Measurements from ENCODE around the gene BIN2.

Gene BIN2

GRCh38 chr12:51333536-51333935 is 9.6 kb upstream of the BIN2 start:
- H3K9me2 ChIP-seq (replicated peaks; ENCODE audit: control insufficient read depth, low read length), result no peaks in the 10 kb centered on the region
- peaks cover 46% of the 10 kb centered on the region for H3K27me3 ChIP-seq (ENCODE audit: control insufficient read depth, low read length)
- H3K4me3 ChIP-seq (ENCODE audit: low read length), result no peak overlapping the region
- no peaks in the 10 kb centered on the region for H4K20me1 ChIP-seq (ENCODE audit: control insufficient read depth, insufficient read depth, low read depth, low read length)
- H3F3A ChIP-seq (ENCODE audit: control insufficient read depth, insufficient read depth), result no peaks in the 10 kb centered on the region
- H3K4me2 ChIP-seq (ENCODE audit: low read length), result no peak overlapping the region
- H3K36me3 ChIP-seq (ENCODE audit: control insufficient read depth, low read length), result no peaks in the 10 kb centered on the region
- H3K27ac ChIP-seq (ENCODE audit: low read depth, low read length), result no peak overlapping the region
- H3K9me3 ChIP-seq (ENCODE audit: control insufficient read depth, insufficient read depth, low read length), result no peaks in the 10 kb centered on the region
- no peaks in the 10 kb centered on the region for H3K79me2 ChIP-seq (ENCODE audit: control insufficient read depth, low read length)
- H3K4me1 ChIP-seq (ENCODE audit: control insufficient read depth, low read length), result no peaks in the 10 kb centered on the region
- TF ChIP-seq CTCF (IDR thresholded peaks at IDR 0.05; ENCODE audit: low read depth, low read length, poor library complexity, severe bottlenecking), result no peak
- no peak for TF ChIP-seq EZH2phosphoT487 (IDR thresholded peaks at IDR 0.05; ENCODE audit: borderline replicate concordance, low read length)

GRCh38 chr12:51330186-51330585 is 6.2 kb upstream of the BIN2 start:
- TF ChIP-seq EZH2phosphoT487 (IDR thresholded peaks at IDR 0.05; ENCODE audit: borderline replicate concordance, low read length), result no peak
- no peak for TF ChIP-seq CTCF (IDR thresholded peaks at IDR 0.05; ENCODE audit: low read depth, low read length, poor library complexity, severe bottlenecking)
- no peaks in the 10 kb centered on the region for H3K9me3 ChIP-seq (ENCODE audit: control insufficient read depth, insufficient read depth, low read length)
- H4K20me1 ChIP-seq (ENCODE audit: control insufficient read depth, insufficient read depth, low read depth, low read length), result no peaks in the 10 kb centered on the region
- no peaks in the 10 kb centered on the region for H3F3A ChIP-seq (ENCODE audit: control insufficient read depth, insufficient read depth)
- no peak overlapping the region for H3K27ac ChIP-seq (ENCODE audit: low read depth, low read length)
- H3K9me2 ChIP-seq (replicated peaks; ENCODE audit: control insufficient read depth, low read length), result no peaks in the 10 kb centered on the region
- H3K36me3 ChIP-seq (ENCODE audit: control insufficient read depth, low read length), result no peaks in the 10 kb centered on the region
- no peak overlapping the region for H3K4me2 ChIP-seq (ENCODE audit: low read length)
- H3K27me3 ChIP-seq (ENCODE audit: control insufficient read depth, low read length), result peaks cover 30% of the 10 kb centered on the region
- H3K4me3 ChIP-seq (ENCODE audit: low read length), result no peak overlapping the region
- no peaks in the 10 kb centered on the region for H3K79me2 ChIP-seq (ENCODE audit: control insufficient read depth, low read length)
- H3K4me1 ChIP-seq (ENCODE audit: control insufficient read depth, low read length), result peaks cover 11% of the 10 kb centered on the region

- TF ChIP-seq EZH2phosphoT487 (IDR thresholded peaks at IDR 0.05; ENCODE audit: borderline replicate concordance, low read length) (no peak), CTCF (IDR thresholded peaks at IDR 0.05; ENCODE audit: low read depth, low read length, poor library complexity, severe bottlenecking) (no peak)
- H3K36me3 ChIP-seq (ENCODE audit: control insufficient read depth, low read length), result no peaks in the 10 kb centered on the region
- H3K4me3 ChIP-seq (ENCODE audit: low read length), result no peak overlapping the region
- H3K9me3 ChIP-seq (ENCODE audit: control insufficient read depth, insufficient read depth, low read length), result no peaks in the 10 kb centered on the region
- H3K27me3 ChIP-seq (ENCODE audit: control insufficient read depth, low read length), result peaks cover 26% of the 10 kb centered on the region
- no peaks in the 10 kb centered on the region for H3F3A ChIP-seq (ENCODE audit: control insufficient read depth, insufficient read depth)
- no peak overlapping the region for H3K4me2 ChIP-seq (ENCODE audit: low read length)
- H3K4me1 ChIP-seq (ENCODE audit: control insufficient read depth, low read length), result peaks cover 11% of the 10 kb centered on the region
- no peaks in the 10 kb centered on the region for H4K20me1 ChIP-seq (ENCODE audit: control insufficient read depth, insufficient read depth, low read depth, low read length)
- no peaks in the 10 kb centered on the region for H3K79me2 ChIP-seq (ENCODE audit: control insufficient read depth, low read length)
- no peaks in the 10 kb centered on the region for H3K9me2 ChIP-seq (replicated peaks; ENCODE audit: control insufficient read depth, low read length)
- no peak overlapping the region for H3K27ac ChIP-seq (ENCODE audit: low read depth, low read length)
Observed at GRCh38 chr12:51329742-51330141, 5.8 kb upstream of the BIN2 start.

- no peaks in the 10 kb centered on the region for H3K9me2 ChIP-seq (replicated peaks; ENCODE audit: control insufficient read depth, low read length)
- H3K4me3 ChIP-seq (ENCODE audit: low read length), result no peak overlapping the region
- H3K79me2 ChIP-seq (ENCODE audit: control insufficient read depth, low read length), result no peaks in the 10 kb centered on the region
- H3K36me3 ChIP-seq (ENCODE audit: control insufficient read depth, low read length), result no peaks in the 10 kb centered on the region
- H3K4me1 ChIP-seq (ENCODE audit: control insufficient read depth, low read length), result peaks cover 19% of the 10 kb centered on the region
- no peaks in the 10 kb centered on the region for H4K20me1 ChIP-seq (ENCODE audit: control insufficient read depth, insufficient read depth, low read depth, low read length)
- no peaks in the 10 kb centered on the region for H3K9me3 ChIP-seq (ENCODE audit: control insufficient read depth, insufficient read depth, low read length)
- no peak for TF ChIP-seq CTCF (IDR thresholded peaks at IDR 0.05; ENCODE audit: low read depth, low read length, poor library complexity, severe bottlenecking)
- no peak for TF ChIP-seq EZH2phosphoT487 (IDR thresholded peaks at IDR 0.05; ENCODE audit: borderline replicate concordance, low read length)
- no peak overlapping the region for H3K4me2 ChIP-seq (ENCODE audit: low read length)
- H3K27ac ChIP-seq (ENCODE audit: low read depth, low read length), result no peak overlapping the region
- no peaks in the 10 kb centered on the region for H3F3A ChIP-seq (ENCODE audit: control insufficient read depth, insufficient read depth)
- peaks cover 29% of the 10 kb centered on the region for H3K27me3 ChIP-seq (ENCODE audit: control insufficient read depth, low read length)
Observed at GRCh38 chr12:51328587-51328986, 4.6 kb upstream of the BIN2 start.
